Body of pancreas (tissue), 4 donors: ENCODE data around the gene SLC35F6. TPM values are rescaled to one million over a fixed set of nuclear protein-coding genes. Genes with fewer than 3 reads are reported as not detected.

ENCODE experiments used
- ATAC-seq: fragments of 150-250 bp; one replicate; pipeline ENCODE4 v1.9.1; 2016
- DNase-seq, 4 donors: peaks; one replicate each; pipeline ENCODE4 v3.0.0-alpha.2; 2019
- H3K27ac ChIP-seq, 4 donors: fragments of 200-600 bp; sonication (generic); 1 replicate in 3 of 4; 2 replicates in 1 of 4; pipeline versions ENCODE4 v1.5.1 to v1.6.1; 2016 to 2019; ENCODE audit warnings: mild to moderate bottlenecking in 1 of 4, mixed read lengths in 1 of 4, moderate library complexity in 1 of 4
- H3K27me3 ChIP-seq, 2 donors: fragments of 200-600 bp; sonication (generic); one replicate each; pipeline ENCODE4 v1.6.0; 2016; ENCODE audit warnings: mild to moderate bottlenecking in 1 of 2
- H3K36me3 ChIP-seq, 2 donors: fragments of 200-600 bp; sonication (generic); replicated peaks in 1 of 2; 2 replicates each; pipeline ENCODE4 v1.5.1; 2016; ENCODE audit warnings: low read depth in 2 of 2; ENCODE audit not compliant: insufficient read depth in 1 of 2
- H3K4me1 ChIP-seq: fragments of 200-600 bp; sonication (generic); one replicate; pipeline ENCODE4 v1.6.0; 2016
- H3K4me3 ChIP-seq, 2 donors: fragments of 200-600 bp; sonication (generic); 1 replicate in 1 of 2; 2 replicates in 1 of 2; pipeline ENCODE4 v1.5.1; 2016 to 2019
- H3K9me3 ChIP-seq, 3 donors: fragments of 200-600 bp; sonication (generic); 1 replicate in 2 of 3; 2 replicates in 1 of 3; pipeline ENCODE4 v1.5.1; 2016
- CTCF ChIP-seq, 7 experiments: fragments of 450-650 bp in 4 of 7; fragments of 200-600 bp in 3 of 7; sonication (generic) in 3 of 7; IDR thresholded peaks; one replicate each; pipeline ENCODE4 v1.5.1; 2016 to 2019; ENCODE audit warnings: antibody characterized with exemption in 7 of 7
- POLR2A ChIP-seq, 3 donors: fragments of 450-650 bp; IDR thresholded peaks; one replicate each; pipeline ENCODE4 v1.6.1; 2016; ENCODE audit warnings: antibody characterized with exemption in 3 of 3, mild to moderate bottlenecking in 2 of 3
- WGBS, 2 donors: methylation state at CpG; one replicate each; pipeline ENCODE4 v1.1.5; 2017; 5-methylcytosine and 5-hydroxymethylcytosine counted together
- intact Hi-C: fragments of 100-400 bp; cut with DNase I; formaldehyde crosslinking; loops from one replicate; pipeline ENCODE4 v1.15.1; 2023
- total RNA-seq, 2 donors: library from RNA; depleted of rRNA; stranded (reverse); fragments of >200 nt; gene quantifications; one replicate each; pipeline ENCODE4 v1.1.0, GENCODE V29; 2016

Gene SLC35F6
- total RNA-seq, 2 donors from 2014 or later: 17.8 to 21.8 TPM

- no peak for DNase-seq
- no peak for ATAC-seq
- Histone ChIP-seq H3K4me1 (no peaks in the 10 kb centered on the region), H3K9me3 (no peaks in the 10 kb centered on the region), H3K4me3 (no peak overlapping the region), H3K27me3 (no peaks in the 10 kb centered on the region), H3K27ac (no peak overlapping the region), H3K36me3 (no peaks in the 10 kb centered on the region)
- WGBS, 2 donors: 71 to 74% methylated on average over 3 of the region's 3 CpGs
- intact Hi-C loops: no loop called here
- TF ChIP-seq POLR2A (IDR thresholded peaks at IDR 0.05): no peak
- TF ChIP-seq CTCF (IDR thresholded peaks at IDR 0.05): no peak
These were observed 11.4 kb upstream of the SLC35F6 start for GRCh38 chr2:26752656-26753055.

GRCh38 chr2:26754539-26754938, 9.5 kb upstream of the SLC35F6 start:
- H3K9me3 ChIP-seq: no peaks in the 10 kb centered on the region
- H3K4me3 ChIP-seq: no peak overlapping the region
- H3K4me1 ChIP-seq: peaks cover 4% of the 10 kb centered on the region
- no peak for ATAC-seq
- DNase-seq: no peak
- no peaks in the 10 kb centered on the region for H3K27me3 ChIP-seq
- intact Hi-C loops: no loop called here
- no peaks in the 10 kb centered on the region for H3K36me3 ChIP-seq
- WGBS, 2 donors: 87 to 89% methylated on average over 4 of the region's 4 CpGs
- H3K27ac ChIP-seq: no peak overlapping the region
- no peak for TF ChIP-seq POLR2A (IDR thresholded peaks at IDR 0.05)
- no peak for TF ChIP-seq CTCF (IDR thresholded peaks at IDR 0.05)

- no peak overlapping the region for H3K27ac ChIP-seq
- TF ChIP-seq CTCF (IDR thresholded peaks at IDR 0.05) (no peak), POLR2A (IDR thresholded peaks at IDR 0.05) (no peak)
- no peak for DNase-seq
These were observed 9.0 kb upstream of the SLC35F6 start for GRCh38 chr2:26754972-26755670.

GRCh38 chr2:26756337-26756736, 7.7 kb upstream of the SLC35F6 start:
- Histone ChIP-seq H3K27me3 (no peaks in the 10 kb centered on the region), H3K4me1 (peaks cover 4% of the 10 kb centered on the region), H3K9me3 (no peaks in the 10 kb centered on the region), H3K36me3 (no peaks in the 10 kb centered on the region), H3K4me3 (no peak overlapping the region), H3K27ac (no peak overlapping the region)
- ATAC-seq (no peak), DNase-seq (no peak)
- WGBS, 2 donors: 72 to 85% methylated on average over 5 of the region's 5 CpGs
- intact Hi-C loops: no loop called here
- no peak for TF ChIP-seq POLR2A (IDR thresholded peaks at IDR 0.05)
- TF ChIP-seq CTCF (IDR thresholded peaks at IDR 0.05): no peak

More at GRCh38 chr2:26754972-26755670, 9.0 kb upstream of the SLC35F6 start:
- Histone ChIP-seq H3K36me3 (no peaks in the 10 kb centered on the region), H3K9me3 (no peaks in the 10 kb centered on the region), H3K4me3 (no peak overlapping the region), H3K27me3 (no peaks in the 10 kb centered on the region), H3K4me1 (peaks cover 4% of the 10 kb centered on the region)
- WGBS, 2 donors: 70 to 84% methylated on average over 4 of the region's 4 CpGs
- ATAC-seq: no peak
- intact Hi-C loops: no loop called here
